Gastroesophageal sphincter (tissue), 3 donors: ENCODE measurements around the gene MCAM.

ENCODE experiments used
- POLR2A ChIP-seq, 2 donors: fragments of 450-650 bp; IDR thresholded peaks; one replicate each; pipeline ENCODE4 v1.6.1; 2017; ENCODE audit warnings: antibody characterized with exemption in 2 of 2, mild to moderate bottlenecking in 2 of 2, moderate library complexity in 1 of 2
- TF ChIP-seq, protein P1 (sequence below), 4 experiments: fragments of 200-600 bp in 2 of 4; fragments of 450-650 bp in 2 of 4; sonication (generic) in 1 of 4; IDR thresholded peaks; one replicate each; pipeline ENCODE4 v1.5.1; 2017 to 2019; ENCODE audit warnings: antibody characterized with exemption in 4 of 4, mild to moderate bottlenecking in 2 of 4, moderate library complexity in 2 of 4

DNA sequence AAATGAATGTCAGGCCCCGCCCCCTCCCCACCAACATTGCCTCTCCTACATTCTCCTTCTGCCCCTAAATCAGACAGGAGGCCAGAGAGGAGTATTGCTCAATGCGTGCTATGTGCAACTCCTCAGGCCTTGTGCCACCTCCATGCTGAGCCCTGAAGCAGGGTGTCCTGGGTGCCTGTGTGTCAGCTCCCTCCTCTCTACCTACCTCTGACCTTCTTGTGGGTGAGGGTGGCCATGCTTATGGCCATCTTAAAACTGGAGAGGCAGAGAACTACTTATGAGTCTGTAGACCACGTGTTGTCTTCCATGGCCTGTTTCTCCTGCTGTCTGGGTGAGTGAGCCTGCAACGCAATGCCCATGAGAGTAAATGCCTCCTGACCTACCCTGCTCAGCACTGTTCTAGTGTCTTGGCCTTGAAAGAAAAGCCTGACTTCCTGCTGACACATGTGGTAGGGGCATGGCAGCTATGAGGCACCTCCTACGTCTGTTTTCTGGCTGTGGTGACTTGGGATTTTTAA is 10.5 kb downstream of the MCAM start:
- TF ChIP-seq, protein P1, sequence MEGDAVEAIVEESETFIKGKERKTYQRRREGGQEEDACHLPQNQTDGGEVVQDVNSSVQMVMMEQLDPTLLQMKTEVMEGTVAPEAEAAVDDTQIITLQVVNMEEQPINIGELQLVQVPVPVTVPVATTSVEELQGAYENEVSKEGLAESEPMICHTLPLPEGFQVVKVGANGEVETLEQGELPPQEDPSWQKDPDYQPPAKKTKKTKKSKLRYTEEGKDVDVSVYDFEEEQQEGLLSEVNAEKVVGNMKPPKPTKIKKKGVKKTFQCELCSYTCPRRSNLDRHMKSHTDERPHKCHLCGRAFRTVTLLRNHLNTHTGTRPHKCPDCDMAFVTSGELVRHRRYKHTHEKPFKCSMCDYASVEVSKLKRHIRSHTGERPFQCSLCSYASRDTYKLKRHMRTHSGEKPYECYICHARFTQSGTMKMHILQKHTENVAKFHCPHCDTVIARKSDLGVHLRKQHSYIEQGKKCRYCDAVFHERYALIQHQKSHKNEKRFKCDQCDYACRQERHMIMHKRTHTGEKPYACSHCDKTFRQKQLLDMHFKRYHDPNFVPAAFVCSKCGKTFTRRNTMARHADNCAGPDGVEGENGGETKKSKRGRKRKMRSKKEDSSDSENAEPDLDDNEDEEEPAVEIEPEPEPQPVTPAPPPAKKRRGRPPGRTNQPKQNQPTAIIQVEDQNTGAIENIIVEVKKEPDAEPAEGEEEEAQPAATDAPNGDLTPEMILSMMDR (IDR thresholded peaks at IDR 0.05): no peak
- TF ChIP-seq POLR2A (IDR thresholded peaks at IDR 0.05): peak in 1 of 2 donors; percentile 15
